Activated CD4-positive, CD25-positive, alpha-beta regulatory T cell treated with anti-CD3 and anti-CD28 coated beads, Interleukin-2, amount 50 U/mL, for 72 hours (primary cell): ENCODE results near the gene RNF123.

Experiments
- DNase-seq: peaks from one replicate; pipeline ENCODE4 v3.0.0; 2021

RNF123 gene

GRCh38 chr3:49757197-49757596, 67.8 kb downstream of the RNF123 start:
- no peak for DNase-seq

GRCh38 chr3:49759226-49759625, 69.9 kb downstream of the RNF123 start:
- DNase-seq = no peak

- DNase-seq = no peak
Measured at GRCh38 chr3:49761661-49762060, 72.3 kb downstream of the RNF123 start.

- no peak for DNase-seq
Measured at GRCh38 chr3:49763981-49764380, 74.6 kb downstream of the RNF123 start.

- no peak for DNase-seq
Measured at GRCh38 chr3:49769286-49769915, 80.0 kb downstream of the RNF123 start.

GRCh38 chr3:49769926-49770325, 80.6 kb downstream of the RNF123 start:
- DNase-seq = no peak
